Gastrocnemius medialis (tissue), 4 donors: Measurements from ENCODE around the gene TP73. TPM values are rescaled to one million over a fixed set of nuclear protein-coding genes. Genes with fewer than 3 reads are reported as not detected.

Source experiments
- ATAC-seq, 2 donors: fragments of 150-250 bp; one replicate each; pipeline ENCODE4 v1.9.1; 2016
- DNase-seq, 2 donors: peaks; one replicate each; pipeline ENCODE4 v3.0.0-alpha.2; 2019
- H3K27ac ChIP-seq, 4 donors: fragments of 200-600 bp; sonication (generic); 1 replicate in 1 of 4; 2 replicates in 3 of 4; pipeline ENCODE4 v1.5.1; 2016 to 2018; ENCODE audit warnings: mild to moderate bottlenecking in 2 of 4, moderate library complexity in 1 of 4
- H3K27me3 ChIP-seq, 3 donors: fragments of 200-600 bp; sonication (generic) in 2 of 3; 1 replicate in 1 of 3; 2 replicates in 2 of 3; pipeline versions ENCODE4 v1.5.1 to v1.6.0; 2016 to 2019; ENCODE audit warnings: mild to moderate bottlenecking in 1 of 3, moderate library complexity in 1 of 3
- H3K36me3 ChIP-seq, 2 donors: fragments of 200-600 bp; sonication (generic) in 1 of 2; one replicate each; pipeline ENCODE4 v1.5.1; 2017 to 2018
- H3K4me1 ChIP-seq, 2 donors: fragments of 200-600 bp; sonication (generic) in 1 of 2; one replicate each; pipeline ENCODE4 v1.5.1; 2016 to 2017; ENCODE audit warnings: mild to moderate bottlenecking in 2 of 2
- H3K4me3 ChIP-seq, 4 donors: fragments of 200-600 bp; sonication (generic) in 3 of 4; 1 replicate in 1 of 4; 2 replicates in 3 of 4; pipeline ENCODE4 v1.5.1; 2016 to 2019; ENCODE audit warnings: mild to moderate bottlenecking in 2 of 4
- H3K9me3 ChIP-seq, 3 donors: fragments of 200-600 bp; sonication (generic) in 2 of 3; 1 replicate in 1 of 3; 2 replicates in 2 of 3; pipeline ENCODE4 v1.5.1; 2016 to 2019
- POLR2A ChIP-seq, 2 donors: fragments of 450-650 bp; IDR thresholded peaks; one replicate each; pipeline ENCODE4 v1.6.1; 2017; ENCODE audit warnings: antibody characterized with exemption in 2 of 2, mild to moderate bottlenecking in 2 of 2, moderate library complexity in 2 of 2
- in situ Hi-C, 4 donors: fragments of 200-750 bp; cut with MboI; loops; one replicate each; pipeline versions ENCODE4 v1.15.0 to v1.8.0; 2017; ENCODE audit warnings: low sequenced_read_pairs in 4 of 4
- intact Hi-C: fragments of 100-400 bp; cut with DNase I; formaldehyde crosslinking; loops from one replicate; pipeline ENCODE4 v1.15.1; 2023; ENCODE audit warnings: low total_unique reads
- total RNA-seq, 4 donors: library from RNA; depleted of rRNA; stranded (reverse); fragments of >200 nt; gene quantifications; one replicate each; pipeline versions ENCODE4 v1.1.0 to v1.2.3, GENCODE V29; 2016
- TF ChIP-seq, protein P1 (sequence below), 5 experiments: fragments of 450-650 bp in 3 of 5; fragments of 200-600 bp in 2 of 5; sonication (generic) in 2 of 5; IDR thresholded peaks in 4 of 5; conservative IDR thresholded peaks in 1 of 5; 1 replicate in 4 of 5; 2 replicates in 1 of 5; pipeline ENCODE4 v1.5.1; 2016 to 2019; ENCODE audit warnings: antibody characterized with exemption in 5 of 5, mild to moderate bottlenecking in 3 of 5, moderate library complexity in 3 of 5

Gene TP73
- total RNA-seq, 4 donors from 2014 or later, result 0.07 TPM; not detected in 3

DNA sequence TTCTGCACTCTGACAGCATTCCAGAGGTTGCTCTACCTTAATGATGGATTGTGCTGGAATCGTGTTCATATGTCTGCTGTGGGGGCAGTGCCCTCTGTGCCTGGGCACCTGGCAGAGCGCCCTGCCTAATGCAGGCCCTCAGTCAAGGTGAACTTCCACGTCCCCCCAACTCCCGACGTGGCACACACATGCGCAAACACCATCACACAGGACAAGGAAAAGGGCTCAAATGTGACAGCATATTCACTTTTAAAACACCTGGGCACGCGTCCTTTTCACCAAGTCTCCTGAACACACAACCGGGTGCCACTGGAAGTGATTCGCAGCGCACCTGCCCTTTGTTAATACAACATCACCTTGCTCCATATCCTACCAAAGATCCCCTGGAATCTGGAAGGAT, 15.8 kb upstream of the TP73 start:
- in situ Hi-C loops (no loop called here), intact Hi-C loops (no loop called here)
- H3K36me3 ChIP-seq, result peaks cover 0 to 73% of the 10 kb centered on the region in 2 donors

DNA sequence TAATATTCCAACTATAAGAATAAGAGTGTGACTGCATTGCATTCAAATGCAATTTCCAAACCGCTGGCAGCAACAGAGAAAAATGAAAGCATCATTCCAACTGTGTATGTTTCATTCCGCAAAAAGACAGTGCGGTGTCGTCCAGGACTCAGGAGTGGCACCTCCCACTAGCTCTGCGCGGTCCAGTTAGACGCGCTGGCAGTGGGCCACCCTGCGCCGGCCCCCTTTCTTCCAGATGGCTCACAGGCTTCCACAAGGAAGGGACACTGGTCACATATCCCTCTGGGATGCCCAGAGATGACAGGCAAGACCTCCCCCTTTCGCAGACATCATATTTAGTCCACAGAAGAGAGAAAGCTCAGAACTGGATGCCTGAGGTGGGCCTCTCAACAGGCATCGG, 14.3 kb upstream of the TP73 start:
- H3K9me3 ChIP-seq, result no peaks in the 10 kb centered on the region
- no peak overlapping the region for H3K27ac ChIP-seq
- no peak overlapping the region for H3K4me3 ChIP-seq
- intact Hi-C loops, result no loop called here
- H3K36me3 ChIP-seq, result peaks cover 0 to 67% of the 10 kb centered on the region in 2 donors
- no peak for ATAC-seq
- TF ChIP-seq, protein P1, sequence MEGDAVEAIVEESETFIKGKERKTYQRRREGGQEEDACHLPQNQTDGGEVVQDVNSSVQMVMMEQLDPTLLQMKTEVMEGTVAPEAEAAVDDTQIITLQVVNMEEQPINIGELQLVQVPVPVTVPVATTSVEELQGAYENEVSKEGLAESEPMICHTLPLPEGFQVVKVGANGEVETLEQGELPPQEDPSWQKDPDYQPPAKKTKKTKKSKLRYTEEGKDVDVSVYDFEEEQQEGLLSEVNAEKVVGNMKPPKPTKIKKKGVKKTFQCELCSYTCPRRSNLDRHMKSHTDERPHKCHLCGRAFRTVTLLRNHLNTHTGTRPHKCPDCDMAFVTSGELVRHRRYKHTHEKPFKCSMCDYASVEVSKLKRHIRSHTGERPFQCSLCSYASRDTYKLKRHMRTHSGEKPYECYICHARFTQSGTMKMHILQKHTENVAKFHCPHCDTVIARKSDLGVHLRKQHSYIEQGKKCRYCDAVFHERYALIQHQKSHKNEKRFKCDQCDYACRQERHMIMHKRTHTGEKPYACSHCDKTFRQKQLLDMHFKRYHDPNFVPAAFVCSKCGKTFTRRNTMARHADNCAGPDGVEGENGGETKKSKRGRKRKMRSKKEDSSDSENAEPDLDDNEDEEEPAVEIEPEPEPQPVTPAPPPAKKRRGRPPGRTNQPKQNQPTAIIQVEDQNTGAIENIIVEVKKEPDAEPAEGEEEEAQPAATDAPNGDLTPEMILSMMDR (IDR thresholded peaks at IDR 0.05 in 4 of 5, conservative IDR thresholded peaks at IDR 0.05 in 1 of 5), result no peak
- no peak for TF ChIP-seq POLR2A (IDR thresholded peaks at IDR 0.05)
- no peaks in the 10 kb centered on the region for H3K27me3 ChIP-seq
- in situ Hi-C loops, result no loop called here
- DNase-seq, result no peak
- H3K4me1 ChIP-seq, result no peaks in the 10 kb centered on the region

More for the DNA sequence above, 15.8 kb upstream of the TP73 start:
- no peak overlapping the region for H3K4me3 ChIP-seq
- no peaks in the 10 kb centered on the region for H3K9me3 ChIP-seq
- ATAC-seq (no peak), DNase-seq (no peak)
- H3K27ac ChIP-seq, result no peak overlapping the region
- no peaks in the 10 kb centered on the region for H3K4me1 ChIP-seq
- no peaks in the 10 kb centered on the region for H3K27me3 ChIP-seq
- no peak for TF ChIP-seq POLR2A (IDR thresholded peaks at IDR 0.05)
- TF ChIP-seq, protein P1 (IDR thresholded peaks at IDR 0.05 in 4 of 5, conservative IDR thresholded peaks at IDR 0.05 in 1 of 5), result no peak

DNA sequence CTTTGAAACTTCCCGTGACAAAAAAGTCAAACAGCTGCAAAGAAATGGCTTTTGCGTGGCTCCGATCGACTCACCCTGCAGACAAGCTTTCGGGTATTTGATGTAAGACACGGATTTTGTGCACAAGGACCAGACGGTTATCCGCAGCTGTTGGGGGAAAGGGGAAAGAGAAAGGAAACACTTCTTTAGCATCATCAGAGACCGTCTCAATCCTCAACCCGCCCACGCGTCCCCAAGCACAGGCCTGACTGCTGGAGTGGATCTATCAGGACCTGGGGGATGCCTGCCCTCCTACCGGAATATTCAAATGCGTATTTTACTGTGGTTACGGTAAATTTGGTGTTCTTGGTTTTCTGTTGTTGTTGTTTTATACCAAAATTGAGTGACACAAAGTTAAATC, 13.6 kb upstream of the TP73 start:
- Histone ChIP-seq H3K4me1 (no peaks in the 10 kb centered on the region), H3K27ac (no peak overlapping the region), H3K9me3 (no peaks in the 10 kb centered on the region), H3K4me3 (no peak overlapping the region), H3K27me3 (no peaks in the 10 kb centered on the region), H3K36me3 (peaks cover 0 to 62% of the 10 kb centered on the region in 2 donors)
- ATAC-seq (no peak), DNase-seq (no peak)
- in situ Hi-C loops (no loop called here), intact Hi-C loops (no loop called here)
- TF ChIP-seq POLR2A (IDR thresholded peaks at IDR 0.05), result no peak
- TF ChIP-seq, protein P1 (IDR thresholded peaks at IDR 0.05 in 4 of 5, conservative IDR thresholded peaks at IDR 0.05 in 1 of 5), result no peak

DNA sequence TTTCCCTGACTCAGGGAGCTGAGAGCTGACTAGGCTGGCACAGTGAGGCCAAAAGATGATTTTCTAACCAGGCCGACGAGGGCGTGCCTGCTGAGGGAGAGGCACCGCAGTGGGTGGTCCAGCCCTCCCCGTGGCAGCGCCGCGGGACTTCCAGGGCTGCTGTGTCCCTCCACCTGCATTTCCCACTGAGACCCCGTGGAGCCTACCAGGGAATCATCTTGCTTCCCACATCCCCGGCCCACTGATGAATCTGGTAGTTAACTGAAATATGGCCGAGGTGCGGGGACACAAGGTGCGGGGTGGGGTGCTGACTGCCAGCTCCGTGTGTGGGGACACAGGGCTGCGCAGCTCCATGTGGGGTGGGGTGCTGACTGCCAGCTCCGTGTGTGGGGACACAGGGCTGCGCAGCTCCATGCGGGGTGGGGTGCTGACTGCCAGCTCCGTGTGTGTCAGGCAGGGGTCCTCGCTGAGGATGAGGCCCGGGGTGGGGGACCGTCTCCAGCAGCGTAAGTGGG, 12.9 kb upstream of the TP73 start:
- TF ChIP-seq, protein P1 (IDR thresholded peaks at IDR 0.05 in 4 of 5, conservative IDR thresholded peaks at IDR 0.05 in 1 of 5), result no peak
- no peak for TF ChIP-seq POLR2A (IDR thresholded peaks at IDR 0.05)
- no peak overlapping the region for H3K4me3 ChIP-seq
- no peaks in the 10 kb centered on the region for H3K9me3 ChIP-seq
- H3K36me3 ChIP-seq, result peaks cover 0 to 58% of the 10 kb centered on the region in 2 donors
- ATAC-seq (no peak), DNase-seq (no peak)
- H3K27me3 ChIP-seq, result no peaks in the 10 kb centered on the region
- intact Hi-C loops, result no loop called here
- no peaks in the 10 kb centered on the region for H3K4me1 ChIP-seq
- in situ Hi-C loops, result no loop called here
- H3K27ac ChIP-seq, result no peak overlapping the region
